GM23338 (cell line): ENCODE results near the gene ZNF805. TPM values are rescaled to one million over a fixed set of nuclear protein-coding genes. Genes with fewer than 3 reads are reported as not detected.

Source experiments
- ATAC-seq: fragments of 200-7000 bp; cut with Tn5 transposase; 3 replicates; pipeline ENCODE4 v1.9.1; 2020
- DNase-seq: peaks from one replicate; pipeline ENCODE4 v3.0.0-alpha.2; 2015; ENCODE audit warnings: low spot score
- H2AFZ ChIP-seq: fragments of 200-600 bp; sonication (generic); 2 replicates; pipeline ENCODE4 v1.8.0; 2016; ENCODE audit warnings: antibody characterized with exemption, mild to moderate bottlenecking, moderate library complexity
- H3F3A ChIP-seq: fragments of 200-600 bp; sonication (generic); replicated peaks from 2 replicates; pipeline ENCODE4 v1.8.0; 2017; ENCODE audit warnings: antibody characterized with exemption, mixed run types, low read depth
- H3K27ac ChIP-seq: fragments of 200-600 bp; sonication (generic); 2 replicates; pipeline ENCODE4 v1.6.1; 2016; ENCODE audit warnings: low read depth
- H3K27me3 ChIP-seq: fragments of 200-600 bp; sonication (generic); 2 replicates; pipeline ENCODE4 v1.8.0; 2016; ENCODE audit warnings: mild to moderate bottlenecking, mixed run types, moderate library complexity; ENCODE audit not compliant: insufficient read depth
- H3K36me3 ChIP-seq: fragments of 200-600 bp; sonication (generic); 2 replicates; pipeline ENCODE4 v1.8.0; 2016; ENCODE audit warnings: mild to moderate bottlenecking; ENCODE audit not compliant: insufficient read depth
- H3K4me1 ChIP-seq: fragments of 200-600 bp; sonication (generic); 2 replicates; pipeline ENCODE4 v1.8.0; 2016; ENCODE audit warnings: mild to moderate bottlenecking, moderate library complexity; ENCODE audit not compliant: insufficient read depth
- H3K4me2 ChIP-seq: fragments of 200-600 bp; sonication (generic); 2 replicates; pipeline ENCODE4 v1.7.1; 2017; ENCODE audit warnings: mixed run types
- H3K4me3 ChIP-seq: fragments of 200-600 bp; sonication (generic); 2 replicates; pipeline ENCODE4 v1.6.1; 2016; ENCODE audit warnings: mixed run types
- H3K79me2 ChIP-seq: fragments of 200-600 bp; sonication (generic); replicated peaks from 2 replicates; pipeline ENCODE4 v1.8.0; 2017; ENCODE audit warnings: mild to moderate bottlenecking; ENCODE audit not compliant: insufficient read depth
- H3K9me2 ChIP-seq: fragments of 200-600 bp; sonication (generic); 2 replicates; pipeline ENCODE4 v1.8.0; 2017; ENCODE audit not compliant: insufficient read depth
- H4K20me1 ChIP-seq: fragments of 200-600 bp; sonication (generic); replicated peaks from 2 replicates; pipeline ENCODE4 v1.8.0; 2017; ENCODE audit warnings: mild to moderate bottlenecking; ENCODE audit not compliant: insufficient read depth
- H3K27ac Mint-ChIP-seq: 2 replicates; pipeline ENCODE4 v1.8.0; 2020; ENCODE audit warnings: inconsistent platforms, mild to moderate bottlenecking, moderate library complexity, mixed read lengths
- H3K27me3 Mint-ChIP-seq: 3 replicates; pipeline ENCODE4 v1.8.0; 2022; ENCODE audit warnings: low read depth, mild to moderate bottlenecking, moderate library complexity, mixed read lengths, inconsistent platforms; ENCODE audit not compliant: insufficient read depth, poor library complexity
- H3K36me3 Mint-ChIP-seq: 3 replicates; pipeline ENCODE4 v1.8.0; 2021; ENCODE audit warnings: low read depth, mild to moderate bottlenecking, inconsistent platforms, moderate library complexity, mixed read lengths
- H3K4me1 Mint-ChIP-seq: 3 replicates; pipeline ENCODE4 v1.8.0; 2020; ENCODE audit warnings: mild to moderate bottlenecking, inconsistent platforms, mixed read lengths
- H3K4me3 Mint-ChIP-seq: 3 replicates; pipeline ENCODE4 v1.8.0; 2021; ENCODE audit warnings: moderate library complexity, mild to moderate bottlenecking, inconsistent platforms, mixed read lengths
- H3K9me3 Mint-ChIP-seq: 3 replicates; pipeline ENCODE4 v1.8.0; 2020; ENCODE audit warnings: moderate library complexity, mild to moderate bottlenecking, inconsistent platforms, mixed read lengths
- CREB1 ChIP-seq: fragments of 250-450 bp; sonication (Bioruptor Pico); IDR thresholded peaks from 2 replicates; pipeline ENCODE4 v1.5.0; 2020; ENCODE audit warnings: low read depth, mild to moderate bottlenecking, moderate library complexity
- EZH2 ChIP-seq: fragments of 200-600 bp; sonication (generic); IDR thresholded peaks from one replicate; pipeline ENCODE4 v1.8.0; 2017; ENCODE audit warnings: antibody characterized with exemption, mild to moderate bottlenecking, low read depth; ENCODE audit not compliant: unreplicated experiment
- EZH2phosphoT487 ChIP-seq: fragments of 200-600 bp; sonication (generic); IDR thresholded peaks from one replicate; pipeline ENCODE4 v1.8.1; 2018; ENCODE audit warnings: antibody characterized with exemption; ENCODE audit not compliant: unreplicated experiment
- JUNB ChIP-seq: IDR thresholded peaks from one replicate; pipeline ENCODE4 v1.6.1; 2016; ENCODE audit warnings: antibody characterized with exemption; ENCODE audit not compliant: unreplicated experiment
- NANOG ChIP-seq: IDR thresholded peaks from 2 replicates; pipeline ENCODE4 v1.6.1; 2016; ENCODE audit warnings: antibody characterized with exemption, borderline replicate concordance
- POLR2AphosphoS5 ChIP-seq: IDR thresholded peaks from 2 replicates; pipeline ENCODE4 v1.6.1; 2016; ENCODE audit warnings: antibody characterized with exemption, low read depth
- REST ChIP-seq: IDR thresholded peaks from one replicate; pipeline ENCODE4 v1.6.1; 2018; ENCODE audit warnings: antibody characterized with exemption; ENCODE audit not compliant: unreplicated experiment
- STAT1 ChIP-seq: IDR thresholded peaks from one replicate; pipeline ENCODE4 v1.6.1; 2016; ENCODE audit warnings: antibody characterized with exemption; ENCODE audit not compliant: unreplicated experiment
- ZNF114 ChIP-seq: fragments of 250-450 bp; sonication (Bioruptor Pico); IDR thresholded peaks from 2 replicates; pipeline ENCODE4 v1.5.0; 2020; ENCODE audit warnings: mild to moderate bottlenecking, moderate library complexity
- ZNF331 ChIP-seq: fragments of 250-450 bp; sonication (Bioruptor Pico); IDR thresholded peaks from 2 replicates; pipeline ENCODE4 v1.5.0; 2020; ENCODE audit warnings: low read depth, mild to moderate bottlenecking, moderate library complexity
- polyA plus RNA-seq: library from polyadenylated mRNA; unstranded; fragments of >200 nt; fragmentation: Nextera tagmentation; extraction: Ambion mirVana; gene quantifications from 2 replicates; pipeline ENCODE4 v1.2.1, GENCODE V29; 2016
- total RNA-seq: library from RNA; depleted of rRNA; stranded (reverse); fragments of >200 nt; shearing (Covaris generic); gene quantifications from 2 replicates; pipeline ENCODE4 v1.2.3, GENCODE V29; 2014
- TF ChIP-seq, protein P1 (sequence below): fragments of 250-450 bp; sonication (Bioruptor Pico); IDR thresholded peaks from 2 replicates; pipeline ENCODE4 v1.5.0; 2020; ENCODE audit warnings: mild to moderate bottlenecking, moderate library complexity
- TF ChIP-seq, protein P2 (sequence below), 2 experiments: fragments of 200-600 bp in 1 of 2; sonication (generic) in 1 of 2; conservative IDR thresholded peaks; 2 replicates each; pipeline versions ENCODE4 v1.5.1 to v1.6.1; 2016 to 2017; ENCODE audit warnings: antibody characterized with exemption in 2 of 2, low read depth in 2 of 2, mild to moderate bottlenecking in 2 of 2, moderate library complexity in 1 of 2
- TF ChIP-seq, protein P3 (sequence below): IDR thresholded peaks from 2 replicates; pipeline ENCODE4 v1.6.1; 2016; ENCODE audit warnings: antibody characterized with exemption

ZNF805 gene
- total and polyA plus RNA-seq, 2 experiments from 2014 or later: 1.7 to 19.0 TPM

DNA sequence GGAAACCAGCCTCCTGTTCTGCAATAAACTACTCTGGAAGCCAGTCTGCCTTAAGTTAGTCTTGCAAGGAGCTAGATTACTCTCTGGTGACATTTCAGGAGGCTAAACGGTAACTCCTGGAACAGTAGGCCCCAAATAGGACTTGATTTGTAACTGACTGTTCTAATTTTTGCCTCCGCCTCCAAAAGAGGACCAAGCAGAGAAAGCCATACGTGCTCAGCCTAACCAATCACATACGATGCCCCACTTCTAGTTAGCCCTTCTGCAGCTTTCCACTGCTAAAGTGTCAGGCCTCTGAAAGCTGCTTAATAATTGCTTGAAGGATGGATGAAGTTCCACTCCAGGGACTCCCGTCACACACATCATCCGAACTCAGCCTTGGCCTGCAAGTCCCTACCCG lies 744 bp downstream of the ZNF805 start:
- H2AFZ ChIP-seq: peak overlapping the region; percentile 97; the same call in 1 of the 2 replicates
- no peaks in the 10 kb centered on the region; the same call in 1 of the 2 replicates for H3K36me3 ChIP-seq
- peak; percentile 3 for DNase-seq

More for the DNA sequence above, 744 bp downstream of the ZNF805 start:
- H3K27me3 Mint-ChIP-seq: peaks cover 6% of the 10 kb centered on the region
- H3K9me3 Mint-ChIP-seq: no peaks in the 10 kb centered on the region
- peaks cover 8% of the 10 kb centered on the region; the same call in 2 of the 3 replicates for H3K4me1 Mint-ChIP-seq
- peaks cover 14% of the 10 kb centered on the region for H3K36me3 Mint-ChIP-seq
- Histone ChIP-seq H3K27me3 (no peaks in the 10 kb centered on the region), H3K27ac (peak overlapping the region; percentile 78; the same call in 1 of the 2 replicates), H3K4me3 (peak overlapping the region; percentile 99), H4K20me1 (peaks cover 11% of the 10 kb centered on the region), H3K4me1 (no peaks in the 10 kb centered on the region; the same call in 1 of the 2 replicates), H3F3A (no peaks in the 10 kb centered on the region; the same call in 1 of the 2 replicates), H3K9me2 (peaks cover 6% of the 10 kb centered on the region; the same call in 1 of the 2 replicates), H3K79me2 (peaks cover 33% of the 10 kb centered on the region), H3K4me2 (peak overlapping the region; percentile 99)
- no peak for TF ChIP-seq ZNF331 (CRISPR knock-in tag)
- no peak for TF ChIP-seq NANOG
- TF ChIP-seq EZH2: no peak
- TF ChIP-seq EZH2phosphoT487: no peak
- no peak for TF ChIP-seq ZNF114
- TF ChIP-seq STAT1: no peak
- TF ChIP-seq POLR2AphosphoS5: no peak
- TF ChIP-seq, protein P1, sequence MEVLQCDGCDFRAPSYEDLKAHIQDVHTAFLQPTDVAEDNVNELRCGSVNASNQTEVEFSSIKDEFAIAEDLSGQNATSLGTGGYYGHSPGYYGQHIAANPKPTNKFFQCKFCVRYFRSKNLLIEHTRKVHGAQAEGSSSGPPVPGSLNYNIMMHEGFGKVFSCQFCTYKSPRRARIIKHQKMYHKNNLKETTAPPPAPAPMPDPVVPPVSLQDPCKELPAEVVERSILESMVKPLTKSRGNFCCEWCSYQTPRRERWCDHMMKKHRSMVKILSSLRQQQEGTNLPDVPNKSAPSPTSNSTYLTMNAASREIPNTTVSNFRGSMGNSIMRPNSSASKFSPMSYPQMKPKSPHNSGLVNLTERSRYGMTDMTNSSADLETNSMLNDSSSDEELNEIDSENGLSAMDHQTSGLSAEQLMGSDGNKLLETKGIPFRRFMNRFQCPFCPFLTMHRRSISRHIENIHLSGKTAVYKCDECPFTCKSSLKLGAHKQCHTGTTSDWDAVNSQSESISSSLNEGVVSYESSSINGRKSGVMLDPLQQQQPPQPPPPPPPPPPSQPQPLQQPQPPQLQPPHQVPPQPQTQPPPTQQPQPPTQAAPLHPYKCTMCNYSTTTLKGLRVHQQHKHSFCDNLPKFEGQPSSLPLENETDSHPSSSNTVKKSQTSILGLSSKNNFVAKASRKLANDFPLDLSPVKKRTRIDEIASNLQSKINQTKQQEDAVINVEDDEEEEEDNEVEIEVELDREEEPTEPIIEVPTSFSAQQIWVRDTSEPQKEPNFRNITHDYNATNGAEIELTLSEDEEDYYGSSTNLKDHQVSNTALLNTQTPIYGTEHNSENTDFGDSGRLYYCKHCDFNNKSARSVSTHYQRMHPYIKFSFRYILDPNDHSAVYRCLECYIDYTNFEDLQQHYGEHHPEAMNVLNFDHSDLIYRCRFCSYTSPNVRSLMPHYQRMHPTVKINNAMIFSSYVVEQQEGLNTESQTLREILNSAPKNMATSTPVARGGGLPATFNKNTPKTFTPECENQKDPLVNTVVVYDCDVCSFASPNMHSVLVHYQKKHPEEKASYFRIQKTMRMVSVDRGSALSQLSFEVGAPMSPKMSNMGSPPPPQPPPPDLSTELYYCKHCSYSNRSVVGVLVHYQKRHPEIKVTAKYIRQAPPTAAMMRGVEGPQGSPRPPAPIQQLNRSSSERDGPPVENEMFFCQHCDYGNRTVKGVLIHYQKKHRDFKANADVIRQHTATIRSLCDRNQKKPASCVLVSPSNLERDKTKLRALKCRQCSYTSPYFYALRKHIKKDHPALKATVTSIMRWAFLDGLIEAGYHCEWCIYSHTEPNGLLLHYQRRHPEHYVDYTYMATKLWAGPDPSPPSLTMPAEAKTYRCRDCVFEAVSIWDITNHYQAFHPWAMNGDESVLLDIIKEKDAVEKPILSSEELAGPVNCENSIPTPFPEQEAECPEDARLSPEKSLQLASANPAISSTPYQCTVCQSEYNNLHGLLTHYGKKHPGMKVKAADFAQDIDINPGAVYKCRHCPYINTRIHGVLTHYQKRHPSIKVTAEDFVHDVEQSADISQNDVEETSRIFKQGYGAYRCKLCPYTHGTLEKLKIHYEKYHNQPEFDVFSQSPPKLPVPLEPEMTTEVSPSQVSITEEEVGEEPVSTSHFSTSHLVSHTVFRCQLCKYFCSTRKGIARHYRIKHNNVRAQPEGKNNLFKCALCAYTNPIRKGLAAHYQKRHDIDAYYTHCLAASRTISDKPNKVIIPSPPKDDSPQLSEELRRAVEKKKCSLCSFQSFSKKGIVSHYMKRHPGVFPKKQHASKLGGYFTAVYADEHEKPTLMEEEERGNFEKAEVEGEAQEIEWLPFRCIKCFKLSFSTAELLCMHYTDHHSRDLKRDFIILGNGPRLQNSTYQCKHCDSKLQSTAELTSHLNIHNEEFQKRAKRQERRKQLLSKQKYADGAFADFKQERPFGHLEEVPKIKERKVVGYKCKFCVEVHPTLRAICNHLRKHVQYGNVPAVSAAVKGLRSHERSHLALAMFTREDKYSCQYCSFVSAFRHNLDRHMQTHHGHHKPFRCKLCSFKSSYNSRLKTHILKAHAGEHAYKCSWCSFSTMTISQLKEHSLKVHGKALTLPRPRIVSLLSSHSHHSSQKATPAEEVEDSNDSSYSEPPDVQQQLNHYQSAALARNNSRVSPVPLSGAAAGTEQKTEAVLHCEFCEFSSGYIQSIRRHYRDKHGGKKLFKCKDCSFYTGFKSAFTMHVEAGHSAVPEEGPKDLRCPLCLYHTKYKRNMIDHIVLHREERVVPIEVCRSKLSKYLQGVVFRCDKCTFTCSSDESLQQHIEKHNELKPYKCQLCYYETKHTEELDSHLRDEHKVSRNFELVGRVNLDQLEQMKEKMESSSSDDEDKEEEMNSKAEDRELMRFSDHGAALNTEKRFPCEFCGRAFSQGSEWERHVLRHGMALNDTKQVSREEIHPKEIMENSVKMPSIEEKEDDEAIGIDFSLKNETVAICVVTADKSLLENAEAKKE (CRISPR knock-in tag): no peak
- TF ChIP-seq, protein P2, sequence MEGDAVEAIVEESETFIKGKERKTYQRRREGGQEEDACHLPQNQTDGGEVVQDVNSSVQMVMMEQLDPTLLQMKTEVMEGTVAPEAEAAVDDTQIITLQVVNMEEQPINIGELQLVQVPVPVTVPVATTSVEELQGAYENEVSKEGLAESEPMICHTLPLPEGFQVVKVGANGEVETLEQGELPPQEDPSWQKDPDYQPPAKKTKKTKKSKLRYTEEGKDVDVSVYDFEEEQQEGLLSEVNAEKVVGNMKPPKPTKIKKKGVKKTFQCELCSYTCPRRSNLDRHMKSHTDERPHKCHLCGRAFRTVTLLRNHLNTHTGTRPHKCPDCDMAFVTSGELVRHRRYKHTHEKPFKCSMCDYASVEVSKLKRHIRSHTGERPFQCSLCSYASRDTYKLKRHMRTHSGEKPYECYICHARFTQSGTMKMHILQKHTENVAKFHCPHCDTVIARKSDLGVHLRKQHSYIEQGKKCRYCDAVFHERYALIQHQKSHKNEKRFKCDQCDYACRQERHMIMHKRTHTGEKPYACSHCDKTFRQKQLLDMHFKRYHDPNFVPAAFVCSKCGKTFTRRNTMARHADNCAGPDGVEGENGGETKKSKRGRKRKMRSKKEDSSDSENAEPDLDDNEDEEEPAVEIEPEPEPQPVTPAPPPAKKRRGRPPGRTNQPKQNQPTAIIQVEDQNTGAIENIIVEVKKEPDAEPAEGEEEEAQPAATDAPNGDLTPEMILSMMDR (conservative IDR thresholded peaks at IDR 0.05; ENCODE audit: low read depth in 2 of 2): no peak
- TF ChIP-seq REST: no peak
- TF ChIP-seq, protein P3, sequence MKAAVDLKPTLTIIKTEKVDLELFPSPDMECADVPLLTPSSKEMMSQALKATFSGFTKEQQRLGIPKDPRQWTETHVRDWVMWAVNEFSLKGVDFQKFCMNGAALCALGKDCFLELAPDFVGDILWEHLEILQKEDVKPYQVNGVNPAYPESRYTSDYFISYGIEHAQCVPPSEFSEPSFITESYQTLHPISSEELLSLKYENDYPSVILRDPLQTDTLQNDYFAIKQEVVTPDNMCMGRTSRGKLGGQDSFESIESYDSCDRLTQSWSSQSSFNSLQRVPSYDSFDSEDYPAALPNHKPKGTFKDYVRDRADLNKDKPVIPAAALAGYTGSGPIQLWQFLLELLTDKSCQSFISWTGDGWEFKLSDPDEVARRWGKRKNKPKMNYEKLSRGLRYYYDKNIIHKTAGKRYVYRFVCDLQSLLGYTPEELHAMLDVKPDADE: no peak
- no peak for TF ChIP-seq CREB1 (CRISPR knock-in tag)
- no peak for TF ChIP-seq JUNB
- peak overlapping the region; percentile 98 for H3K27ac Mint-ChIP-seq
- ATAC-seq: no peak
- H3K4me3 Mint-ChIP-seq: peak overlapping the region; percentile 97
